Pancreas (tissue), 10 donors: ENCODE data around the gene DUS1L. TPM values are rescaled to one million over a fixed set of nuclear protein-coding genes. Genes with fewer than 3 reads are reported as not detected.

Source experiments
- ATAC-seq, 4 donors: fragments of 200-7000 bp; cut with Tn5 transposase; one replicate each; pipeline versions ENCODE4 v1.8.0 to v1.9.1; 2020; ENCODE audit warnings: mild to moderate bottlenecking in 4 of 4, moderate library complexity in 4 of 4
- DNase-seq, 6 donors: peaks; one replicate each; pipeline ENCODE4 v3.0.0-alpha.2; 2020
- FAIRE-seq: peaks from 2 replicates; lab custom pipeline; 2012; peaks lifted over from hg19 to GRCh38; lab: Jason Lieb, UNC
- H3K27ac ChIP-seq, 4 donors: fragments of 200-600 bp; sonication (generic); 1 replicate in 3 of 4; 2 replicates in 1 of 4; pipeline versions ENCODE4 v1.5.0 to v1.8.0; 2020
- H3K27me3 ChIP-seq, 4 donors: fragments of 200-600 bp; one replicate each; pipeline ENCODE4 v1.8.0; 2021
- H3K36me3 ChIP-seq, 3 donors: fragments of 200-600 bp; sonication (generic) in 1 of 3; one replicate each; pipeline versions ENCODE4 v1.5.0 to v1.8.0; 2020 to 2021
- H3K4me1 ChIP-seq, 3 donors: fragments of 200-600 bp; one replicate each; pipeline ENCODE4 v1.8.0; 2021
- H3K4me3 ChIP-seq, 4 donors: fragments of 200-600 bp; sonication (generic) in 2 of 4; one replicate each; pipeline versions ENCODE4 v1.5.0 to v1.8.0; 2020 to 2021
- H3K9me3 ChIP-seq, 4 donors: fragments of 200-600 bp; one replicate each; pipeline ENCODE4 v1.8.0; 2021
- WGBS, 2 donors: extraction: QIAGEN DNeasy Blood & Tissue Kit; methylation state at CpG; one replicate each; pipeline ENCODE4 v1.1.7; 2013; 5-methylcytosine and 5-hydroxymethylcytosine counted together
- intact Hi-C, 3 donors: fragments of 100-400 bp; cut with DNase I; formaldehyde crosslinking; loops; one replicate each; pipeline versions ENCODE4 v1.11.1 to v1.14.2; 2022
- polyA plus RNA-seq, 2 donors: library from polyadenylated mRNA; stranded (reverse); fragments of 200-250 nt; gene quantifications; one replicate each; pipeline ENCODE4 v1.2.3, GENCODE V29; 2013
- total RNA-seq, 6 donors: library from RNA; stranded (reverse); fragmentation: NEBNext Ultra II Directional in 4 of 6; extraction: Animal tissue kit (Norgen Biotek cat#: 25700) in 4 of 6; gene quantifications; one replicate each; pipeline versions ENCODE4 v1.2.1 to v1.2.4, GENCODE V29; 2021 to 2023
- TF ChIP-seq, protein P1 (sequence below), 4 donors: fragments of 200-600 bp; sonication (generic) in 3 of 4; IDR thresholded peaks; one replicate each; pipeline versions ENCODE4 v1.5.0 to v1.8.0; 2021; ENCODE audit warnings: antibody characterized with exemption in 4 of 4
- donor health status: healthy with polysubstance abuse.
- donor health status: DM: no; HTN: no; CAD: no; lungs with moderate emphysema.
- donor health status: DM: no; HTN: no; CAD: no.
- donor health status: control.
- donor health status: control.
- donor health status: Bipolar disorder and iron deficiency.
- donor health status: DM: yes; HTN: yes; CAD: no.
- donor health status: DM: no; HTN: no; CAD: no.
- donor health status: DM: no; HTN: no; CAD: no.
- donor health status: DM: yes; HTN: yes; CAD: no.

DUS1L gene
- total and polyA plus RNA-seq, 8 donors: 56.0 to 186 (median 72.8) TPM

DNA sequence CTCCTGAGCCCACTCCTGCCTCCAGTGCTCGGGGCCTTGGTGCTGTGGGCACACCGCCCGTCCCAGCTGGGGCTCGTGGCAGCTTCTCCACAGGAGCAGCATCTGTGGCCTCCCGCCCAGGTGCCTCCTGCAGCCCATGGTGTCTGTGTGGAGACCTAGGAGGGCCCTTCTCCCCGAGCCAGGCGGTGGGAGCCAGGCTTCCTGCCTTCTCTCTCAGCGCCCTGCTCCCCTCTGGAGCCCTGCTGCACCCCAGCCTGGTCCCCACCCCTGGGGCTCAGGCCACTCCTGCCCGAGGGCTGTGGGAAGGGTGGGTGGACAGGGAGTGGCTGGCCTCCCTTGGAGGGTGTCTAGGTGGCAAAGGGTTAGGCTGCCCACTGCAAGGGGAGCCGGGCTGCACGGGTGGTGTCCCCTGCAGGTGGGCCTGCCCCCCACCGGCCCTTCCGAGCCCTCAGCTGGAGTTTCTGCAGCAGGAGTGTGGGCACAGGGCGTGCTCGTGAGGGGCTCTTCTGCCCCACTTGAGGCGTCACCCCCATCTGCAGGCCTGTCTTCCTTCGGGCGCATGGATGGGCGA lies 53.9 kb downstream of the DUS1L start:
- intact Hi-C loops: loop anchor here in 1 of 3 donors (10.0 kb wide), 1 partner anchor 57 kb away; no protein-coding TSS in a partner anchor
- no peak for FAIRE-seq
- TF ChIP-seq, protein P1, sequence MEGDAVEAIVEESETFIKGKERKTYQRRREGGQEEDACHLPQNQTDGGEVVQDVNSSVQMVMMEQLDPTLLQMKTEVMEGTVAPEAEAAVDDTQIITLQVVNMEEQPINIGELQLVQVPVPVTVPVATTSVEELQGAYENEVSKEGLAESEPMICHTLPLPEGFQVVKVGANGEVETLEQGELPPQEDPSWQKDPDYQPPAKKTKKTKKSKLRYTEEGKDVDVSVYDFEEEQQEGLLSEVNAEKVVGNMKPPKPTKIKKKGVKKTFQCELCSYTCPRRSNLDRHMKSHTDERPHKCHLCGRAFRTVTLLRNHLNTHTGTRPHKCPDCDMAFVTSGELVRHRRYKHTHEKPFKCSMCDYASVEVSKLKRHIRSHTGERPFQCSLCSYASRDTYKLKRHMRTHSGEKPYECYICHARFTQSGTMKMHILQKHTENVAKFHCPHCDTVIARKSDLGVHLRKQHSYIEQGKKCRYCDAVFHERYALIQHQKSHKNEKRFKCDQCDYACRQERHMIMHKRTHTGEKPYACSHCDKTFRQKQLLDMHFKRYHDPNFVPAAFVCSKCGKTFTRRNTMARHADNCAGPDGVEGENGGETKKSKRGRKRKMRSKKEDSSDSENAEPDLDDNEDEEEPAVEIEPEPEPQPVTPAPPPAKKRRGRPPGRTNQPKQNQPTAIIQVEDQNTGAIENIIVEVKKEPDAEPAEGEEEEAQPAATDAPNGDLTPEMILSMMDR (IDR thresholded peaks at IDR 0.05): no peak
- Histone ChIP-seq H3K9me3 (no peaks in the 10 kb centered on the region), H3K4me3 (no peak overlapping the region), H3K36me3 (no peaks in the 10 kb centered on the region), H3K27ac (no peak overlapping the region), H3K27me3 (no peaks in the 10 kb centered on the region), H3K4me1 (no peaks in the 10 kb centered on the region)
- WGBS, 2 donors: 95 to 96% methylated on average over 17 to 19 of the region's 19 CpGs
- no peak for DNase-seq
- no peak for ATAC-seq

DNA sequence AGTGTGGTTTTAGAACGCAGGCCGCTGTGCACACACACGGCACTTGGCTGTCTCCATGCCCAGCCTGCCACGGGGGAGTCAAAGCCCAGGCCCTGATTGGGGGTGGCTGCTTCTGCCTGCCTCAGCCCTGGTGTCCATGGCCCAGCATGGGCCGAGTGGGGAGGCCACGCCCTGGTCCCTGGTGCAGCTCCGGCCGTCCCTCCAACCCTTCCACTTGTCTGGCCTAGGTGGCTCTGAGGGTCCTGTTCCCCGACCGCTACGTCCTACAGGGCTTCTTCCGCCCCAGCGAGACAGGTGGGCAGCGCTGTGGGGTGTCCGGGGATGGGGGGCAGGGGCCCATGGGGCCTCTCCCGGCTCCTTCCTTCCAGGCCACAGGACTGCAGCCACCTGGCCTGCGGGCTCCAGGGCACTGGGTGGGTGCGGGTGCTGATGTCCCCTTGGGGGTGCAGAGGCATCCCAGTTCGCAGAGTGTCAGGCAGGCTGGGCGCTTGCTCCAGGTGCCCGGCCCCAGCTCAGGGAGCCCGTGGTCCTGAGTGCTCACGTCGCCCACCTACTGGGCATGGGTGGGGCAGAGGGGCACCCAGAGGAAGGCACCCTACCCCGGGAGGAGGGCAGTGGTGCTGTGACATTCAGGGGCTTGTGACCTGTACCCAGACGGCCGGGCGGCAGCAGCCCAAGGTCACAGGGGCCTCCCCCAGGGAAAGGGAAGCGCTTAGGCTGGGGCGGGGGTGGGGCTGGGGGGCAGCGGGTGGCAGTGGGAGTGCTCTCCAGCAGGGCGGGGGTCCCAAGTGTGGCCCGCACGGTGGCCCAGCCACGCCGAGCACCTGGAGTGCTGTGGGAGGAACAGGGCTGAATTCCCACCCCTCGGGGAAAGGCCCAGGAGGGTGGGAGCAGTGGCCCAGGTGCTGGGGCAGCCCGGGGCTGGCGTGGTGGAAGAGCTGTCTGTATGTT lies 54.8 kb downstream of the DUS1L start:
- TF ChIP-seq, protein P1 (IDR thresholded peaks at IDR 0.05): no peak
- Histone ChIP-seq H3K4me1 (no peaks in the 10 kb centered on the region), H3K4me3 (no peak overlapping the region), H3K27me3 (no peaks in the 10 kb centered on the region), H3K9me3 (no peaks in the 10 kb centered on the region), H3K27ac (no peak overlapping the region), H3K36me3 (no peaks in the 10 kb centered on the region)
- 93% methylated on average over 38 to 39 of the region's 39 CpGs for WGBS, 2 donors
- ATAC-seq: no peak
- intact Hi-C loops: loop anchor here in 1 of 3 donors (10.0 kb wide), 1 partner anchor 56 kb away; no protein-coding TSS in a partner anchor
- FAIRE-seq: no peak
- no peak for DNase-seq

DNA sequence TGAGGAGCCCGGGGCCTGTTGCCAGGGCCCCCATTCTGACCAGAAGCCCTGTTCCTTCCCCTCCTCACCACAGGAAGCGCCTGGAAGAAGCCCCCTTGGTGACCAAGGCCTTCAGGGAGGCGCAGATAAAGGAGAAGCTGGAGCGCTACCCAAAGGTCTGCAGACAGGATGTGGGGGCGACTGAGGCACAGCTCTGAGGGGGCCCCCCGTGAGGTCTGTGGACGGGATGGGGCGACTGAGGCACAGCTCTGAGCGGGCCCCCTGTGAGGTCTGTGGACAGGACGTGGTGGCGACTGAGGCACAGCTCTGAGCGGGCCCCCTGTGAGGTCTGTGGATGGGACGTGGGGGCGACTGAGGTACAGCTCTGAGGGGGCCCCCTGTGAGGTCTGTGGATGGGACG lies 56.2 kb downstream of the DUS1L start:
- ATAC-seq (no peak), FAIRE-seq (no peak), DNase-seq (no peak)
- Histone ChIP-seq H3K4me3 (no peak overlapping the region), H3K36me3 (no peaks in the 10 kb centered on the region), H3K27me3 (no peaks in the 10 kb centered on the region), H3K9me3 (no peaks in the 10 kb centered on the region), H3K4me1 (no peaks in the 10 kb centered on the region), H3K27ac (no peak overlapping the region)
- intact Hi-C loops: no loop called here
- WGBS, 2 donors: 91 to 92% methylated on average over 14 to 15 of the region's 15 CpGs
- TF ChIP-seq, protein P1 (IDR thresholded peaks at IDR 0.05): no peak

DNA sequence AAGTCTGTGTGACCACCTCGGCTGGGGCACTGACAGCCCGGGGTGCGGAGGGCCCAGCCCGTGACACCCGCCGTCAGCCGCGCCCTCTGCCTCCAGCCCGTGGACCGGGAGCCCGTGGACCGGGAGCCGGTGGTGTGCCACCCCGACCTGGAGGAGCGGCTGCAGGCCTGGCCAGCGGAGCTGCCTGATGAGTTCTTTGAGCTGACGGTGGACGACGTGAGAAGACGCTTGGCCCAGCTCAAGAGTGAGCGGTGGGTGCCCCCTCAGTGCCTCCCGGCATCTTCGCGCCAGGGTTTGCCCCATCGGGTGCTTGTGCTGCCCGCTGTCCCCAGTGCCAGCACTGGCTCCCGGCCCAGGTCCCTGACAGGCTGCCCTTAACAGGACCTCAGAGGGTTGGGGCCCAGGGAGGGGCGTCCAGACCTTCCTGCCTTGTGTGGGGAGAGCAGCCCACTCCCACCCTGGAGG lies 56.6 kb downstream of the DUS1L start:
- Histone ChIP-seq H3K27me3 (no peaks in the 10 kb centered on the region), H3K36me3 (no peaks in the 10 kb centered on the region), H3K4me1 (no peaks in the 10 kb centered on the region), H3K4me3 (no peak overlapping the region), H3K27ac (no peak overlapping the region), H3K9me3 (no peaks in the 10 kb centered on the region)
- intact Hi-C loops: no loop called here
- DNase-seq (no peak), ATAC-seq (no peak), FAIRE-seq (no peak)
- 93 to 96% methylated on average over 28 of the region's 28 CpGs for WGBS, 2 donors
- TF ChIP-seq, protein P1 (IDR thresholded peaks at IDR 0.05): no peak
